Calu3 (cell line): ENCODE results near the gene DHX35. TPM values are rescaled to one million over a fixed set of nuclear protein-coding genes. Genes with fewer than 3 reads are reported as not detected.
A peak's percentile ranks its signal among the peaks of the same experiment; 100 is the strongest.

Experiments used
- BruUV-seq: library from RNA; stranded (reverse); fragments of 400-500 nt; replicated peaks from 2 replicates; lab custom pipeline; 2021; lab: Mats Ljungman, UMichigan
- CTCF ChIA-PET: fragments of 300-600 bp; sonication (Branson Sonifier 250); formaldehyde crosslinking; loops from one replicate; lab custom pipeline; 2022; ENCODE audit warnings: antibody characterized with exemption; lab: Charles Lee
- DNase-seq: peaks from one replicate; pipeline ENCODE4 v3.0.0; 2022
- H3K27ac Mint-ChIP-seq: one replicate; pipeline ENCODE4 v1.8.0; 2022; ENCODE audit warnings: mixed read lengths; ENCODE audit not compliant: unreplicated experiment
- H3K27me3 Mint-ChIP-seq: one replicate; pipeline ENCODE4 v1.8.0; 2022; ENCODE audit warnings: mixed read lengths; ENCODE audit not compliant: unreplicated experiment
- H3K36me3 Mint-ChIP-seq: one replicate; pipeline ENCODE4 v1.8.0; 2022; ENCODE audit warnings: mild to moderate bottlenecking, moderate library complexity, mixed read lengths; ENCODE audit not compliant: insufficient read depth, unreplicated experiment
- H3K4me1 Mint-ChIP-seq: one replicate; pipeline ENCODE4 v1.8.0; 2022; ENCODE audit warnings: mild to moderate bottlenecking, low read depth, mixed read lengths; ENCODE audit not compliant: unreplicated experiment
- H3K4me3 Mint-ChIP-seq: one replicate; pipeline ENCODE4 v1.8.0; 2022; ENCODE audit warnings: mild to moderate bottlenecking, low read depth, moderate library complexity, mixed read lengths; ENCODE audit not compliant: unreplicated experiment
- H3K9me3 Mint-ChIP-seq: one replicate; pipeline ENCODE4 v1.8.0; 2022; ENCODE audit warnings: low read depth, mixed read lengths; ENCODE audit not compliant: unreplicated experiment
- intact Hi-C: fragments of 100-400 bp; cut with micrococcal nuclease; formaldehyde crosslinking; loops from one replicate; pipeline ENCODE4 v1.10.0; 2022; ENCODE audit not compliant: unreplicated experiment
- total RNA-seq: library from RNA; stranded (reverse); gene quantifications from 2 replicates; pipeline ENCODE4 v1.2.3, GENCODE V29; 2022
- TF ChIP-seq, protein P1 (sequence below): fragments of 200-600 bp; IDR thresholded peaks from one replicate; pipeline ENCODE4 v1.8.0; 2022; ENCODE audit warnings: antibody characterized with exemption; ENCODE audit not compliant: unreplicated experiment

Gene DHX35
- total RNA-seq, 1 experiment from 2014 or later: 19.1 TPM

- no peak for DNase-seq
- Mint-ChIP-seq H3K4me1 (peaks cover 38% of the 10 kb centered on the region), H3K36me3 (peaks cover 17% of the 10 kb centered on the region), H3K27me3 (no peaks in the 10 kb centered on the region), H3K4me3 (no peak overlapping the region), H3K9me3 (no peaks in the 10 kb centered on the region), H3K27ac (no peak overlapping the region)
- intact Hi-C loops: no loop called here
- TF ChIP-seq, protein P1, sequence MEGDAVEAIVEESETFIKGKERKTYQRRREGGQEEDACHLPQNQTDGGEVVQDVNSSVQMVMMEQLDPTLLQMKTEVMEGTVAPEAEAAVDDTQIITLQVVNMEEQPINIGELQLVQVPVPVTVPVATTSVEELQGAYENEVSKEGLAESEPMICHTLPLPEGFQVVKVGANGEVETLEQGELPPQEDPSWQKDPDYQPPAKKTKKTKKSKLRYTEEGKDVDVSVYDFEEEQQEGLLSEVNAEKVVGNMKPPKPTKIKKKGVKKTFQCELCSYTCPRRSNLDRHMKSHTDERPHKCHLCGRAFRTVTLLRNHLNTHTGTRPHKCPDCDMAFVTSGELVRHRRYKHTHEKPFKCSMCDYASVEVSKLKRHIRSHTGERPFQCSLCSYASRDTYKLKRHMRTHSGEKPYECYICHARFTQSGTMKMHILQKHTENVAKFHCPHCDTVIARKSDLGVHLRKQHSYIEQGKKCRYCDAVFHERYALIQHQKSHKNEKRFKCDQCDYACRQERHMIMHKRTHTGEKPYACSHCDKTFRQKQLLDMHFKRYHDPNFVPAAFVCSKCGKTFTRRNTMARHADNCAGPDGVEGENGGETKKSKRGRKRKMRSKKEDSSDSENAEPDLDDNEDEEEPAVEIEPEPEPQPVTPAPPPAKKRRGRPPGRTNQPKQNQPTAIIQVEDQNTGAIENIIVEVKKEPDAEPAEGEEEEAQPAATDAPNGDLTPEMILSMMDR: no peak
- BruUV-seq: no TSS peak
- CTCF ChIA-PET: no interaction called here
Observed at GRCh38 chr20:38939686-38940085, 22.5 kb upstream of the DHX35 start.

DNA sequence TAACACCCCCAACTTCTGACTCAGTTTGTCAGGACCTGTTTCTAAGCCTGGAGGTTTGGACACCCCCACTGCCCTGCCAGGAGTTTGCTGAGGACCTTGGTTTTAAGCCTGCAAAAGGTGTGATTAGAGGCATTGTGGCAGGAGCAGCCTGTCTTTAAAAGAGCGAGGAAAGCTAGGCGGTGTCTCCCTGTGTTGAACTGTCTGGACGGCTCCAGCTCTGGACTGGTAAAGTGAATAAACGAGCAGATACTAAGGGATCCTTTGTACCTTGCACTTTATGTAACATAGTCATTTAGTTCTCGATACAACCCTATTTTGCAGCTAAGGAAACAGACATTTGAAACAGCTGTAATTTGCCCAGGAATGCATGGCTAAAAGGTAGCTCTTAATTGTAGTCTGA lies 21.5 kb upstream of the DHX35 start:
- no peak overlapping the region for H3K4me3 Mint-ChIP-seq
- CTCF ChIA-PET: no interaction called here
- intact Hi-C loops: no loop called here
- TF ChIP-seq, protein P1: no peak
- no peaks in the 10 kb centered on the region for H3K27me3 Mint-ChIP-seq
- H3K9me3 Mint-ChIP-seq: no peaks in the 10 kb centered on the region
- peaks cover 31% of the 10 kb centered on the region for H3K4me1 Mint-ChIP-seq
- BruUV-seq: no TSS peak
- DNase-seq: no peak
- peaks cover 17% of the 10 kb centered on the region for H3K36me3 Mint-ChIP-seq
- H3K27ac Mint-ChIP-seq: peak overlapping the region; percentile 7

DNA sequence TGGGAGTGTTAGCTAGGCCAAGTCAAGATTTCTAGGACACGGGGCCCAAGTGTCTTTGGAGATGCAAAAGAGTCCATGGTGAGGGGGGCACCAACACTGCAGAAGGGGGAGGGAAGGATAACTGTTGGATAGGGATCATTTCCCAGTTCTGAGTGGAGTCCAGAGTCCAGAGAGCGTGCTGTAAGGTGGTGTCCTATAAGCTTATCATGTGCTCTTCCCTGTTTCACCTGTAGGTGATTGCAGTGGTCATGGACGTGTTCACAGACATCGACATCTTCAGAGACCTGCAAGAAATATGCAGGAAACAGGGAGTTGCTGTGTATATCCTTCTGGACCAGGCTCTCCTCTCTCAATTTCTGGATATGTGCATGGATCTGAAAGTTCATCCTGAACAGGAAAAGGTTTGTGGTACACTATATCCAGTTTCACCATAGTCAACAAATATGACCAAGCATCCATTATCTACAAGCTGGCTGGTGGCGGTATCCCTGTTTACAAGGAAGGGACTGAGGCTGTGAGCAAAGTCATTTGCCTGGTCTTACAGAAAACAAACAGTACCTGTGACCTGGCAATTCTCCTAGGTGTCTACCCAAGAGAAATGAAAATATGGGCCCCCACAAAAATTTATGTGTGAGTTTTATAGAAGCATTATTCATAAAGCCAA lies 20.3 kb upstream of the DHX35 start:
- BruUV-seq: no TSS peak

GRCh38 chr20:38945012-38945411 lies 17.1 kb upstream of the DHX35 start:
- peaks cover 53% of the 10 kb centered on the region for H3K36me3 Mint-ChIP-seq
- no peaks in the 10 kb centered on the region for H3K27me3 Mint-ChIP-seq
- H3K4me1 Mint-ChIP-seq: no peaks in the 10 kb centered on the region
- H3K27ac Mint-ChIP-seq: no peak overlapping the region
- no peak for DNase-seq
- no peak overlapping the region for H3K4me3 Mint-ChIP-seq
- intact Hi-C loops: no loop called here
- H3K9me3 Mint-ChIP-seq: no peaks in the 10 kb centered on the region
- CTCF ChIA-PET: no interaction called here
- BruUV-seq: no TSS peak
- TF ChIP-seq, protein P1: no peak

More for the DNA sequence above, 20.3 kb upstream of the DHX35 start:
- DNase-seq: no peak
- intact Hi-C loops: no loop called here
- Mint-ChIP-seq H3K4me3 (no peak overlapping the region), H3K36me3 (peaks cover 22% of the 10 kb centered on the region), H3K4me1 (peaks cover 19% of the 10 kb centered on the region), H3K27me3 (no peaks in the 10 kb centered on the region), H3K9me3 (no peaks in the 10 kb centered on the region), H3K27ac (no peak overlapping the region)
- CTCF ChIA-PET: interaction anchor here (1.2 kb wide), 2 partner anchors 10 to 63 kb away, joined by 3 read pairs; no protein-coding TSS in a partner anchor
- TF ChIP-seq, protein P1: peak; percentile 26
